HepG2 (cell line): ENCODE measurements around the gene DUSP8. TPM values are rescaled to one million over a fixed set of nuclear protein-coding genes. Genes with fewer than 3 reads are reported as not detected.

ENCODE experiments used
- ATAC-seq: fragments of 200-7000 bp; cut with Tn5 transposase; 3 replicates; pipeline ENCODE4 v1.9.1; 2020; ENCODE audit warnings: mild to moderate bottlenecking, moderate library complexity
- BruUV-seq: library from RNA; stranded (reverse); fragments of 400-500 nt; replicated peaks from 2 replicates; lab custom pipeline; 2021; lab: Mats Ljungman, UMichigan
- CTCF ChIA-PET: fragments of 300-600 bp; formaldehyde crosslinking; extraction: SDS; loops from one replicate; lab custom pipeline; 2021; ENCODE audit warnings: low total read pairs, inconsistent platforms, low intra/inter-chr PET ratio; lab: Yijun Ruan, JAX
- POLR2A ChIA-PET: fragments of 350-600 bp; sonication (Branson Sonifier 250); formaldehyde crosslinking; loops from one replicate; lab custom pipeline; 2020; ENCODE audit warnings: antibody characterized with exemption, inconsistent platforms; lab: Yijun Ruan, JAX
- DNase-seq: peaks from one replicate; pipeline ENCODE4 v3.0.0-alpha.2; 2015; ENCODE audit warnings: low spot score
- FAIRE-seq: peaks from 3 replicates; lab custom pipeline; 2011; peaks lifted over from hg19 to GRCh38; lab: Jason Lieb, UNC
- H2AFZ ChIP-seq: one replicate; pipeline ENCODE4 v1.6.1; 2011; ENCODE audit warnings: low read length, inconsistent platforms
- H3K27ac ChIP-seq: fragments of 300-600 bp; 3 replicates; pipeline ENCODE4 v1.8.0; 2011; ENCODE audit warnings: mixed run types, mild to moderate bottlenecking, mixed read lengths, low read length, inconsistent platforms; ENCODE audit not compliant: insufficient read depth; ENCODE audit errors: extremely low read length
- H3K27me3 ChIP-seq, 2 experiments: fragments of 200-600 bp in 1 of 2; 2 replicates in 1 of 2; 3 replicates in 1 of 2; pipeline versions ENCODE4 v1.6.0 to v1.8.0; 2011; ENCODE audit warnings: low read length in 2 of 2, mild to moderate bottlenecking in 2 of 2, moderate library complexity in 2 of 2, inconsistent platforms in 1 of 2; ENCODE audit not compliant: insufficient read depth in 2 of 2, control insufficient read depth in 1 of 2
- H3K36me3 ChIP-seq, 2 experiments: fragments of 200-600 bp in 1 of 2; replicated peaks in 1 of 2; 2 replicates in 1 of 2; 3 replicates in 1 of 2; pipeline versions ENCODE4 v1.5.1 to v1.8.0; 2011; ENCODE audit warnings: low read length in 2 of 2, inconsistent platforms in 1 of 2; ENCODE audit not compliant: insufficient read depth in 2 of 2, control insufficient read depth in 1 of 2
- H3K4me1 ChIP-seq: 2 replicates; pipeline ENCODE4 v1.5.1; 2012; ENCODE audit warnings: low read length, inconsistent platforms; ENCODE audit not compliant: insufficient read depth
- H3K4me2 ChIP-seq: 2 replicates; pipeline ENCODE4 v1.6.0; 2011; ENCODE audit warnings: low read depth, low read length, inconsistent platforms
- H3K4me3 ChIP-seq, 3 experiments: fragments of 200-600 bp in 1 of 3; sonication (generic), shearing (Covaris generic) in 1 of 3; replicated peaks in 1 of 3; 2 replicates each; pipeline ENCODE4 v1.5.1; 2011 to 2016; ENCODE audit warnings: low read length in 3 of 3, inconsistent platforms in 2 of 3, low read depth in 2 of 3, mild to moderate bottlenecking in 2 of 3, control low read depth in 1 of 3, mixed read lengths in 1 of 3; ENCODE audit not compliant: insufficient read depth in 1 of 3
- H3K79me2 ChIP-seq: one replicate; pipeline ENCODE4 v1.6.1; 2011; ENCODE audit warnings: low read length, inconsistent platforms; ENCODE audit not compliant: insufficient read depth
- H3K9ac ChIP-seq: 2 replicates; pipeline ENCODE4 v1.6.0; 2011; ENCODE audit warnings: mild to moderate bottlenecking, low read depth, low read length, inconsistent platforms; ENCODE audit not compliant: insufficient read depth
- H3K9me3 ChIP-seq: 2 replicates; pipeline ENCODE4 v1.5.1; 2012; ENCODE audit warnings: mild to moderate bottlenecking, low read length
- H4K20me1 ChIP-seq: 2 replicates; pipeline ENCODE4 v1.6.0; 2011; ENCODE audit warnings: inconsistent platforms, mild to moderate bottlenecking, low read length, moderate library complexity; ENCODE audit not compliant: insufficient read depth
- CAMTA2 ChIP-seq: sonication (generic); formaldehyde crosslinking; IDR thresholded peaks from 2 replicates; pipeline ENCODE4 v1.4.0; 2020; ENCODE audit warnings: mild to moderate bottlenecking, missing genetic modification reagents, borderline replicate concordance
- EEA1 ChIP-seq: sonication (generic); formaldehyde crosslinking; IDR thresholded peaks from 2 replicates; pipeline ENCODE4 v1.5.1; 2020; ENCODE audit warnings: mild to moderate bottlenecking, missing genetic modification reagents, borderline replicate concordance
- IRF9 ChIP-seq: sonication (generic); formaldehyde crosslinking; IDR thresholded peaks from 2 replicates; pipeline ENCODE4 v1.8.0; 2022; ENCODE audit warnings: missing genetic modification reagents, mild to moderate bottlenecking, borderline replicate concordance
- NFYB ChIP-seq: sonication (generic); formaldehyde crosslinking; IDR thresholded peaks from 2 replicates; pipeline ENCODE4 v1.4.0; 2020; ENCODE audit warnings: missing genetic modification reagents
- SSRP1 ChIP-seq: IDR thresholded peaks from 2 replicates; pipeline ENCODE4 v1.6.1; 2016; ENCODE audit warnings: control low read depth
- TBP ChIP-seq: sonication (generic); formaldehyde crosslinking; IDR thresholded peaks from 2 replicates; pipeline ENCODE4 v1.5.0; 2020; ENCODE audit warnings: missing genetic modification reagents
- ZEB1 ChIP-seq: IDR thresholded peaks from 2 replicates; pipeline ENCODE4 v1.6.1; 2012; ENCODE audit warnings: mild to moderate bottlenecking, low read depth, inconsistent platforms; ENCODE audit not compliant: insufficient replicate concordance
- ZMYM2 ChIP-seq: sonication (generic); formaldehyde crosslinking; IDR thresholded peaks from 2 replicates; pipeline ENCODE4 v1.8.0; 2022; ENCODE audit warnings: mild to moderate bottlenecking, missing genetic modification reagents
- ZNF597 ChIP-seq: sonication (generic); formaldehyde crosslinking; IDR thresholded peaks from 2 replicates; pipeline ENCODE4 v1.5.0; 2020; ENCODE audit warnings: missing genetic modification reagents
- ZNF800 ChIP-seq: sonication (generic); formaldehyde crosslinking; IDR thresholded peaks from 2 replicates; pipeline ENCODE4 v1.4.0; 2020; ENCODE audit warnings: missing genetic modification reagents
- WGBS: methylation state at CpG from one replicate; pipeline ENCODE4 v1.1.6; 2017; ENCODE audit warnings: low lambda C conversion rate; 5-methylcytosine and 5-hydroxymethylcytosine counted together
- in situ Hi-C: cut with HindIII; loops from 2 replicates; pipeline ENCODE4 v1.10.0; 2017; ENCODE audit warnings: low pct_unique_long_range_greater_than_20kb; ENCODE audit not compliant: extremely low pct_ligation_motif_present
- intact Hi-C: fragments of 100-400 bp; cut with micrococcal nuclease; formaldehyde crosslinking; loops from one replicate; pipeline ENCODE4 v1.10.0; 2022; ENCODE audit not compliant: unreplicated experiment
- polyA plus RNA-seq, 8 experiments: library from polyadenylated mRNA; depleted of rRNA in 3 of 8; stranded (reverse) in 7 of 8; unstranded in 1 of 8; fragments of >200 nt; fragmentation: Illumina TruSeq in 4 of 8; extraction: Trizol in 4 of 8; gene quantifications; 2 replicates each; pipeline versions ENCODE4 v1.2.1 to v1.2.3, GENCODE V29; 2011 to 2016; ENCODE audit warnings: low read depth in 4 of 8, missing spikeins in 1 of 8, mixed read lengths in 1 of 8; ENCODE audit not compliant: insufficient read depth in 1 of 8
- total RNA-seq, 5 experiments: library from RNA; depleted of rRNA; stranded (reverse); fragments of >200 nt; fragmentation: Illumina TruSeq; extraction: Trizol; gene quantifications; 2 replicates each; pipeline ENCODE4 v1.2.3, GENCODE V29; 2016; ENCODE audit warnings: low read depth in 1 of 5
- TF ChIP-seq, protein P1 (sequence below): sonication (generic); formaldehyde crosslinking; IDR thresholded peaks from 2 replicates; pipeline ENCODE4 v1.5.0; 2020; ENCODE audit warnings: missing genetic modification reagents

DUSP8 gene
- total and polyA plus RNA-seq, 2 of the 13 experiments (the other 11 are each of a cell fraction or from before 2014, with no cell fraction given): 1.8 to 8.0 TPM

- ChIA-PET POLR2A (no interaction called here), CTCF (no interaction called here)
- 90% methylated on average over 18 of the region's 20 CpGs for WGBS
- TF ChIP-seq ZNF800 (CRISPR knock-in tag) (no peak), IRF9 (no peak), NFYB (CRISPR knock-in tag) (no peak), ZEB1 (no peak), TBP (CRISPR knock-in tag) (no peak), ZMYM2 (CRISPR knock-in tag) (no peak), CAMTA2 (no peak), ZNF597 (CRISPR knock-in tag) (no peak), EEA1 (no peak), SSRP1 (CRISPR knock-in tag) (no peak)
- TF ChIP-seq, protein P1, sequence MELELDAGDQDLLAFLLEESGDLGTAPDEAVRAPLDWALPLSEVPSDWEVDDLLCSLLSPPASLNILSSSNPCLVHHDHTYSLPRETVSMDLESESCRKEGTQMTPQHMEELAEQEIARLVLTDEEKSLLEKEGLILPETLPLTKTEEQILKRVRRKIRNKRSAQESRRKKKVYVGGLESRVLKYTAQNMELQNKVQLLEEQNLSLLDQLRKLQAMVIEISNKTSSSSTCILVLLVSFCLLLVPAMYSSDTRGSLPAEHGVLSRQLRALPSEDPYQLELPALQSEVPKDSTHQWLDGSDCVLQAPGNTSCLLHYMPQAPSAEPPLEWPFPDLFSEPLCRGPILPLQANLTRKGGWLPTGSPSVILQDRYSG (CRISPR knock-in tag): no peak
- Histone ChIP-seq H3K27me3 (no peaks in the 10 kb centered on the region), H3K27ac (no peak overlapping the region), H4K20me1 (peaks cover 25% of the 10 kb centered on the region; the same call in 1 of the 2 replicates), H3K36me3 (no peaks in the 10 kb centered on the region), H3K9ac (no peak overlapping the region), H3K9me3 (no peaks in the 10 kb centered on the region), H3K4me2 (no peak overlapping the region), H3K79me2 (no peaks in the 10 kb centered on the region), H2AFZ (no peak overlapping the region), H3K4me1 (no peaks in the 10 kb centered on the region), H3K4me3 (no peak overlapping the region)
- in situ Hi-C loops: no loop called here
- BruUV-seq: no TSS peak
- FAIRE-seq: no peak
- intact Hi-C loops: no loop called here
- no peak for DNase-seq
- no peak for ATAC-seq
These were observed 62.3 kb downstream of the DUSP8 start for GRCh38 chr11:1509626-1510255.
